ENCODE measurements around the gene ZFHX3.

Gene ZFHX3

DNA sequence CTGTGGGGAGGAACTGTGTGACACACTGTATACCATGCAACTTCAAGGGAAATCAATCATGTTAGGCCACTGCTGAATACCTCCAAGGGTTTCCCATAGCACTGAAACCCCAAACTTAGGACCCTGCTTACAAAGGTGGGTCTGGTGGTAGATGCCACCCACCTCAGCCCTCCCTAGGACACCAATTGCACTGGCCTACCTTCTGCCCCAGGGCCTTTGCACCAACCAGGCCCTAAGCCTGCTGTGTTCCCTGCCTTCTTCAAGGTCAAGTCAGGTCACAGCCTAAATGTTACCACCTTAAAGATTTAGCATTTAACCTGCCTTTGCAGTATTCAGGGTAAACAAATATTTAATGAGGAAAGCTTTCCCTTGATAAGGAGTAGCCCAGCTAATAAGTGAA lies 185.8 kb downstream of the ZFHX3 start:
- no peak for FAIRE-seq

DNA sequence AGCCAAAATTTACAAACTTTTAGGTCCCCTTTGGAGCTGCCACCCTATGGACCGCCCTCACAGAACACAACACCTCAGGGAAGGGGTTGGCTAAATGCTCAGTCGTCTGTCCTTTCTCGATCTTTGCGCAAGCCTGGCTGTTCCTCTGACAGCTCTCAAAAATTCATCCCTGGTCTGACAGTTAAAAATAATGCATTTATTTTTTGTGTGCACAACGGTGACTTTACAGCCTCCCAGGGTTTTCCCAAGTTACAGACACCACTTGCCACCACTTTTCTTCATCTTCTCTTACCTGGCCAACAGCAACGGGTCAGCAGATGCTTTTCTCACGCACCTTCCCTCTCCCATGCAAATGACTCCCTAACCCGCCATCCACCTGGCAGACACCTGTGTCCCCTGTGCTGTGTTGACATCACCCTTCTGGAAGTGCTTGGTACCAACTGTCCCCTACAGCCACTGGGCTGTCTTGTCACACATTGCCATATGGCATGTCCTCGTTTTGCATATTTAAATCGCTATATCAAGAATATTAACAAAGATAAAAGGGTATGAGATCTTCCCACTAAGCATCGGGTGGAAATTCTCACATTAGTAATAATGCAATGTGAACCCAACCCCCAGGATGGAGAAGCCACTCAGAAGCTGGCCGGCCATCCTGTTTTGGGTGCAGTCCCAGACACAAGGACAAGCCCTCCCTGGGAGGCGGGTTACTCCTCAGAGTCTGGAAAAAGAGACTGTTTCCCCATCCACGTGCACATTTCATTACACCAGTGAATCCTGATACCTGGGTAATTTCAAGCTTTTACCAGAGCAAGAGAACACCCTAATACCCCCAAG lies 187.0 kb downstream of the ZFHX3 start:
- FAIRE-seq, result no peak

DNA sequence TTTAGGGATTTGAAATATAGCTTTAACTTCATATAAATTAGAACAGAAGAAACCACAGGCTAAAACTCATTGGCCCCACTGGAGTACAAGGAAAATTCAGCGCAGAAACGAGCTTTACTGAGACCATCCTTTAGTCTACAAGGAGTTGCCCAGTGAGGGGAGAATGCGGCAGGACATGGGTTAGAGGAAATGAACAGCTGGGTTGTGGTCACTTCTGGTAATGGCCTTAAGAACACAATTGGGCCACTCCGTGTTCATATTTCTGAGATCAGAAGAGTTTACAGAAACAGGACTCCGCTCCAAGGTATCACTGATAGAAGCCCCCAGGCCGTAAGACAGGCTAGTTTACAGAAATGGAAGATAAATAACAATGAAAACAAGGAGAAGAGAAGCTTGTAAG lies 188.3 kb downstream of the ZFHX3 start:
- FAIRE-seq, result no peak

DNA sequence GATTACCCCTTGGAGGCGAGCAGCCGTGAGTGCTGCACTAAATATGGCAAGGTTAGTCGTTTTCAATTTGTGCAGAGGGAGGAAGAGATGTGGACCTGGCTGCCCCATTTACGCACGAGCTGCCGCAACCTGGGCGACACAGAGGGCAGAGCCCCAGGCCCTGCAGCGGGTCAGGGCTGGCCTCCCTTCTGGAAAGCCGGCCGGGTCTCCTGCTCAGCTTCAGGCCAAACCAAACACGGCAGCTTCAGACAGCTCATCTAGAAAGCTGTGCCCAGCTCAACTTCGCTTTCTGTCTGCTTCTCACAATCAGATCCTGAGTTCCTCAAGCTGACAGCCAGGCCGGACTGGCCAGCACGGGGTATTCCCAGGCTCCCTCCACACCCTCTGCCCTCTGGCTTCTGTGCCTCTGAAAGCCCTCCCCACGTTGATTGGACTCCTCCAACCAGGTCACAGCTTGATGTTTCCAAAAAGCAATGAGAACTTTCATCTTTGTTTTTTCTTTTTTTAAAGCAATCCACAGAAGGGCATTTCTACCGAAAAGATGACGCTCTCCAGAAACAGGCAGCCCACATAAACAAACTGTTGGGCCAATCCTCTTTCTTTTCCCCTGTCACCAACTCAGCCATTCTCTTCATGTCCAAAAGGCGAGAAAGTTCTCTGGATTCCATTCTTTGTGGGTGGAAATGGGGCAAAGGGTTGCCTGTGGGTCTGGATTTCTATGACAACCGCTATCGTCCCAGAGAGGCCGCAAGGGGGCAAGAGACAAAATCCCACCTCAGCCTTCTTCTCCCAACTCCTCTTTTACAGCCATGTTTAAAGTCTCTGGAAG lies 189.0 kb downstream of the ZFHX3 start:
- FAIRE-seq, result no peak

DNA sequence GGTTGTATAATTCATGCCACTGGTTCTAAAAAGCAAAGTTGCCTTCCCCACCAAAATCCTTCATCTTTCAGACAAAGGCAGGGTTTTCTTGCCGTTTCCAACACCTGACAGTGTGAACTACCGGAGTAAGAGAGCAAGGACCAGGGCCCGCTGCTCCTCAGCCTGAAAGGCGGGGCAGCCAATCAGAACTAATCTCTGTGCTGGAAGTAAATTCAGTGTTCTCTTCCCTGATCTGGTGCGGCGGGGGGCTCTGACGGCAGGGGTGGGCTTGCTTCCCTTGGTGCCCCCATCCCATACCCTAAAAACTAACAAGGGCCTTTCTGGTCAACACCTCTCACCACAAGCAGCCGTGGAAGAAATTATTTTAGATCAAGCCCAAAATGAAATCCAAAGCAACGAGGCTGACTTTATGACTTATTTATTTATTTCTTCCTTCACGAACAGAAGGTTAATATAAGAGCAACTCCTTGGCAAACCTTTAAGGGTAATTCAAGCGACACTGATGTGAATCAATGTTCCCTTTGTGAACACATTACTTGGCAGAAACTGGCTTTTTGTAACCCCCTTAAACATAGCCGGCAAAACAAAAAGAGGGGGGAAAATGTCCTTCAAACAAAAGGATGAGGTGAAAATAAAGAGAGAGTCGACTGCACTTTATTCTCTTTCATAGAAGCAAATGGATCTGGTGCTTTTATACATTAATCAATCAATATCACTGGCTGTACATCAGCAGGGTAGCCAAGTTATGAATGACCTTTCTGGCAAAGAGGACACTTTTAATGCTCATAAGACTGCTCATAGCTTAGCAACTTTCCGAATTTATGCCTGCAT lies 189.9 kb downstream of the ZFHX3 start:
- FAIRE-seq, result no peak

DNA sequence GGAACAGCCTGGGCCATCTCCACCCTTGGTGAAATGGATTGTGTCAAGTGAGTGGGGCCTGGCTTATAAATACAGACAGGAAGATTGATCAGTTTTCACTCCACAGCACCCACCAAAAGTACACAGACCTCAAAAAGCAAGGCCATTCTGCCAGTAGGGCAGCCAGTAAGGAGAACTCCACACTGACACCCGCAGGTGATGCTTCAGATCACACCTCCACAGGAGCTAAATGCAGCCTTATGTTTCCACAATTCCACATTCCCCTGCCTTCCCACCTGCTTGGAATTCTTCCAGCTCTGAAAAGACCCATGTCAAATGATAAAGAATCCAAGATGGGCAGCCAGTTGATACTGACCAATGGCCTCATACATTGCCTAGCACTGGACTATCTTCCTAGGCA lies 191.1 kb downstream of the ZFHX3 start:
- FAIRE-seq, result no peak

DNA sequence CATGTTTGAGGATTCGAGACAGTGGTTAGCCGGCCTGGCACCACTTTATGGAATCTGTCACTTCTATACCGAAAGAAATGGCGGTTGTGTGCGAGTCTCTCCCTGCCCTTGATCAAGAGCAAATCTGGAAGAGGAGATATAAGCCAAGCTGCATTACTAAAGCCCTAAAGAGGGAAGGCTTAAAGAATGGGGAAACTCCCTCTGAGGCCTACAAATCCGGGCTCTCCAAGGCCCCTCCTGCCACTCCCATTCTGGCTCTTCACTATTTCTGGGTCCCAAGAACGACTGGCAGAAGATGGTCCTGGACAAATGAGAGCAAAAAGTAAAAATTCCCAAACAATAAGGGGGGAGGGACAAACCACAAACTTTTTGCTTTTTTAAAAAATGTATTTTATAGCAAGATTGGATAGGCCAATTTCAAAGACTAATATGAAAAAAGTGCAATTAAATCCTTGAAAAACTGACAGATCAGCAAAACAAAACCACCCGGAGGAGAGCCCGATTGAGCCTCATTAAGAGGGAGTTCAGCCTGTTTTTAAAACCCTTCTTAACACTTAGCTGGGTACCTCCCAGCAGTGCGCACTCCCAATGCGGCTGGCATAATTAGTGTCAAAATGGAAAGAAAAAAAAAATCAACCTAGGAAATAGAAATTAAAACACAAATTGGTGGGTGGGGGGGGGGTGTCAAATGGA lies 193.5 kb downstream of the ZFHX3 start:
- FAIRE-seq, result no peak

DNA sequence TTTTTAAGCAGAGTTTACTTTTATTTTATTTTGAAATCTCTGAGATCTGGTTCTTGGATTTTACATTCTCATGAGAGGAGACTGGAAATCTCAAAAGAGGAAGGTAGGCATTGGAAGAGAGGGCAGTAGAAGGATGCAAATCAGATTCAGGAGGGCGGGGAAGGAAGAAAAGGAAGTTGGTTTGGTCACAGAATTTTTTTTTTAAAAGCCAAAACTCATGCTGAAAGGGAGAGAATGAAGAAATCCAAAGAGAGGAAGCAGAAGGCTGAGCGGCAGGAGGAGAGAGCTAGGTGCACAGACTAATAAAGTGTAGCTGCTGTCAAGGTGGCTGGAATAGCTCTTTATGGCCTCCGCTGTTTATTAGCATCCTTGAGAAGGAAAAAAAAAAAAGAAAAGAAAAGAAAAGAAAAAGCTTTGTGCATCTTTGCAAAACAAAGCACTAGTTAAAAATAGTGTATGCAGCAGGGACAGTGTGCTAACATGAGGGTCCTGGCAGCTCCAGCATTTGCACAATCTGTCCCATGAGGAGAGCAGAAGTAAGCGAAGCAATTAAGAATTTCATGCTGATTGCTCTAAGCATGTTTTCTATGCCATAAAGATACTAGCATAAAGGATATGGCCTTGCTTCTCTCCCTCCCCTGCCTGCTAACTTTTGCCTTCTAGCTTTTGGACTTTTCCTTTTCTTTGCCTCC lies 194.2 kb downstream of the ZFHX3 start:
- no peak for FAIRE-seq

DNA sequence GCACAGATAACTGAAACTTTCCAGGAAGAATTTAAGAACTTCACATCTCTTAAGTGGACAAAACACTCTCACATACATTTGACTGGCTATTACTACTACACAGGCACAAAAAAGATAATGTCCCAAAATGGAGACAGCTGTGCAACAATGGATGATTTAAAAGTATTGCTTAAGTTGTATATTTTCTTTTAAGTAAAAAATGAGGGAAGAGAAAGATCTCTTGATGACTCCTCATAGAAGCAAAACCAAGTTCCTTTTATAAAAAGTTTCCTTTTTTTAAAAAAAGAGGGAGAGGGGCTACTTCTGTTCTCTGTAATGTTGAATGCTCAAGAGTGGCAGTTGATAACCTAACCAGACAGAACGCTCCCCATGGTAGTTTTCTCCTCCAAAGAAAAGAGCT lies 195.5 kb downstream of the ZFHX3 start:
- FAIRE-seq, result no peak

DNA sequence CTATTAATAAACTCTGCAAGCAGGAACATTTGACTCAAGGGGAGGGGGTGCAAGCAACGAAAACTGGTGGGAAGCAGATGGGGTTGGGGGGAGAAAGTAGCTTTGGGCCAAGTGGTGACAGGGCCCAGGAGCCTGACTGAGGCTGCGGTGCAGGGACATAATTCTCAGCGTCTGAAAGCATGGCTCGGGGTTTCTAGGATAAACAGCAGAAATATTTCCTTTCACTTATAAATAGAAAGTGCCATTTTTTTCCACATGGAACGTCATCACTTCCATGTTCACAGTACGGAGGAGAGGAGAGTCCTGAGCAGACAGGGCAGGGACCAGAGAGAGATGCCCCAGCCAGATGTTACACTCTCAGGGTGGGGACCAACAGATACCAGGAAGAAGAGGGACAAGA lies 197.1 kb downstream of the ZFHX3 start:
- no peak for FAIRE-seq

DNA sequence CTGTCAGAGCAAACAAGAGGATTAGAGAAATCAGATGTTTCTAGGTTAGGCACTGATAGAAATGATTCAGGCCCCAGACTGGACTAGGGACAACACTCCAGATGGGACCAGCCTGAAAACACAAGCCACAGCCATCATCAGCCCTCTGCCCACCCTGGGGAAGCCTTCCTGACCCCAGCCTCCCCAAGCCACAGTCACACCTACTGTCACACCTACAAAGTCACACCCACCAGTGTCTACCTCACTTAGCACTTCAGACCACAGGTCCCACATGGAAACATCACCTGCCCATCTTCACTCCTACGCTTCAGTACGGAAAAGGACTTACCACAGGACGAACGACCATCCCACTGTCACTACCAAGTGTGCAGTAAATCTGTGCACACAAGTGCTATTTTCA lies 197.9 kb downstream of the ZFHX3 start:
- FAIRE-seq, result no peak

DNA sequence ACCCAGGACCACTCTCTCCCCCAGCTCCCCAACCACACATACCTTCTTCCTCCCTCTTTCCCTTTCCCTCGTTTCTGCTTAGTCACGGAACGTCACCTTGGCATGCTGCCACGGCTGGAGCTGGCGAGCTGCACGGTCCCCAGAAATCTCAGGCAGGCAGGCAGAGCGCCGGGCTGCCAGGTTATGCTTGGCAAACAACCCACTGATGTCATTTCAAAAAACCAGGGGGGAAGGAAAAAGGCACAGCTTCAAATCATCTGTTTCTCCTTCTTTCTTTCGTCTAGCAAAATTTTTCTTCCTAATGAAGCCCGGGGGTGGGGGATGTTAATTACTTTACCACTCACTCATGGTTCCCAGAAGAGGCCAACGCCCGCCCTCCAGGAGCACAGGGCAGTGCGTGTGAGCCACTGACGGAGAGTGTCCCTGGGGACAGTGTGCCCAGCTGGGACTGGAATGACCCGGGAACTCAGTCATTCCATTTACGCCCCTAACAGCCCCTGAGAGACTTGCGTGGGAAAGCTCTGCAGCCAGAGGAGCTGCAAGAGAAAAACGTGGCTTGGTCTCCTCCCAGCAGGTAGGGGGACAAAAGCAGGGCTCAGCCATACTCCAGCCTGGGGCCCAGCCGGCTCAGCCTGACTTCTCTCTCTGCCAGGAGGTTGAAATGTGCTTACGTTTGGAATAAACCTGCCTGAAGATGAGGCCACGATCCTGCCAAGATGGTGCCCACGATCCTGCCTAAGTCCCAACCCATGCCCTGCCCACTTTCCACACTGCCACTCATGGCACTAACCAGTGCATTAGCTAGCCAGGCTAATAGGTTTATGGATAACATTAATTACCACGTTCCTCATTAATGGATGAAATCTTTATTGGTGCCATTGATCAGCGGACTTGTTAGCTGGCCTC lies 198.9 kb downstream of the ZFHX3 start:
- peak; percentile 39 for FAIRE-seq

DNA sequence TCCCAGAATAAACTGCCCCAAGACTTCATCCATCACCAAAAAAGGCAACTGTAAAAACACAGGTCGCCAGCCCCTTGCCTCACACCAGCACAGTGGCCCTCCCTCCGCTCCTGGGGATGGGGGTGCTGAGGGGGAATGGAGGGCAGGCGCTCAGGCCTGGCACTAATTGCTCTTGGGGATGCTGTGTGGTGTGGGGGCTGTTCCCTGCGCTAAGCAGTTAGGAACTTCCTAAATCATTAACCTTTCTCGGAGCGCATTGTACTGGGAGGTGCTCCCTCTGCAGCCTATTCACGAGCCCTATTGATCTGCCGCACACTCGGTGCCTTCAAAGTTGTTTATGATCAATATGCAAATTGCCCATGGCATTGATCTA lies 199.9 kb downstream of the ZFHX3 start:
- no peak for FAIRE-seq

DNA sequence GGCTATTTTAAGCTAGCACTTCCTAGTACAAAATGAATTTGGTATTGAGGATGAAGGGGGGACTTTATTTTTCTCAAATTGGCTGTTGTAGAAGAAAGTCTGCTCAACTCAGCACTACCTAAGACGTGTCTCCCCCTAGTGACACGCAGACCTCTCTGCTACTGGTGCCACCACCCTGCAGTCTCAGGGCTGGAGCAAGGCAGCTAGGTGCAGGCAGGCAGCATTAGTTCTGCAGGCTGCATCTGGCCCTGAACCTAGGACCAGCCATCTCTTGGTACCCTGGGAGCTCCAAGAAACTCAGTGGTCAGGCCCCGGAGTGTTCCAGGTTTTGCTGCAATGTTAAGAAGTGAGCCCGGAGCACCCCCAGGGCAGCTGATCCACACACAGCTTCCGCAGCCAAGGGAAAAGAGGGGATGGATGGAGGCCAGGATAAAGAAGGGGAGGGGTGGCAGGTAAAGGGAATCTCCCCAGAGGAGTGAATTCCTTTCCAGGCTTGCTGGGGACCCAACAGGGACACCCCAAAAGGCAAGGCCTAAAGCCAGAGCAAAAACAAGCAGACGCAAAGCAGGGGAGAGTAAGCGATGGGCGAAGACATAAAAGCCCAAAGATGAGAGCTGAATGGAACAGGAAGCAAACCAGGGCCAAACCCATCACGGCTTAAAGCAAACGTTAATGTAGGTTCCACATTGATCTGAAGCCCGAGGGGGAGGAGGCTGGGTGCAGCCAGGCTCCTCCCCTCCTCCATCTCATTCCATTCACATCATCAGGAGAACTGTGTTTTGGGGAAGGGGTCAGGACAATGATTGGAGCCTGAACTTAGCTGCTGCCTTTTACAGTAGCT lies 200.5 kb downstream of the ZFHX3 start:
- FAIRE-seq, result no peak

DNA sequence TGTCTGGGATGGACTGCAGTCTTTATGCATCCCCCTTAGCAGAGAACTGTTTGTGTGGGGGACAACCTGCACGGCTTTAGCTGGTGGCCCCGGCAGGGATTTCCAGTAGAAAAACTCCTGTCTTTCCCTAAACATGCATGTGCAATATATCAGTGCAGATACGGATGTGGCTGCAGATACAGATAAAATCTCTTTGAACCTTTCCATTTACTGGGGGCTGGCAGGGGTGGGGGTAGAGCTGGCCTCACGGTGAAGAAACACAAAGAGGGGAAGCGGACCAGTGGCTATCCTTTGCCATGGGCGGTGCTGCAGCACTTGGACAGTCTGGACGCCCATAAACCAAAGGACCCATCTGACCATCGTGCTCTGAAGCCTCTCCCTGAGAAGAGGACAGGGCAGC lies 201.3 kb downstream of the ZFHX3 start:
- FAIRE-seq, result no peak

DNA sequence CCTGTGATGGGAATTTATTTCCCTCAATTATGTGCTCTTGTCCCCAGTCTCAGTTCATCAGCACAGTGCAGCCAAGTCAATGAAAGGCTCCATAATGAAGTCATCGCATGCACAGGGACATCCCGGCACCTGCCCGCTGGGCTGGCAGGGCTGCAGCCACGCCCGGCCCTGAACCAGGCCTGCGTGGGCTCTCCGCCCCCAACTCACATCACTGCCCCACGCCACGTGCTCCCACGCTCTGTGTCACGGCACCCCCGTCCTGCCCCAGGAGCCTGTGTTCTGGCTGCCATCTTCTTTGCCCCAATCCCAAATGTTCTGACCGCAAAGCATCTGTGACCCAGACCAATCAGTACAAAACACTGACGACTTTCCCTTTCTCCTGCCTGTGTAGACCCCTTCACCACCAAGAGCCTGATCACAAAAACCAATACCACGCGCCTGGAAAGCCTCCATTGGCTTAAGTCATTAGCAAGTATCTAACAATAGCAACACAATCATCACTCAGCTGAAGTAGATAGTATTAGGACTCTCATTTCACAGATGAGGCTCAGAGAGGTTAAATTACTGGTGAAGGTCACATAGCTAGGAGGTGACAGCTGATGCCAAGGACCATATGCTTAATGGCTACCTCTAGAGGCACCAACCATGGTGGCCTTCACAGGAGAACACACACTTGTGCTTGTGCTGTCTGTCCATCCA lies 202.5 kb downstream of the ZFHX3 start:
- FAIRE-seq, result no peak

DNA sequence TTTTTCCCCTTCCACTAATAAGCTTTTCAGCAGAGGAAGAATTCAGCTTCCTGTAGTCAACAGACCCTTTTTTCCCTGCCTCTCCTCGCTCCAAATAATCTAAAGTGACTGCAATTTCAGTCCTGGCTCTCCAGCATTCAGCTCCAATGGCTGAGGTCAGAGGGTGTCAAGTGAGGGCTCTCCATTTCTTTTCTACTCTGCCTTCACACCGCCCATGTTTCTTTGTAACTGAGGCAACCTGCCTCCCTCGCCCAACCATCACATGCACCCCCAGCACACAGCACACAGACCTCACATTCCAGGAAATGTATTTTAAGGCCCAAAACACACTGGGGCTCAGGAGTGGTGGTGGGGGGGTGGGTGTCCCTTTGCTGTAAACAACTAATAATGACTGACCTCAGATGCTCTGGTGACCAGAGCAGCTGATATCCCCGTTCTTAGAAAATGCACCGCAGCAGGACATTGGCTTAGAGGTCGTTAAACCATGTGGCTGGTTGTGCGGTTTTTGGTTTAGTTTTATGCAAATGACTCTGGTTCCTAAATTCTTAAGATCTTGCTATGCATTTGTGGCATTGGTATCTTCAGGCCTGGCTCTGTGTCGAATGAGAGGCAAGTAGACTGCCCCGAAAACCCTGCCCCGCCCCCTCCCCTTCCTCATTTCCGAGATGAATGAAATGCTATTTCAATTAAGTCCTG lies 203.6 kb downstream of the ZFHX3 start:
- no peak for FAIRE-seq

DNA sequence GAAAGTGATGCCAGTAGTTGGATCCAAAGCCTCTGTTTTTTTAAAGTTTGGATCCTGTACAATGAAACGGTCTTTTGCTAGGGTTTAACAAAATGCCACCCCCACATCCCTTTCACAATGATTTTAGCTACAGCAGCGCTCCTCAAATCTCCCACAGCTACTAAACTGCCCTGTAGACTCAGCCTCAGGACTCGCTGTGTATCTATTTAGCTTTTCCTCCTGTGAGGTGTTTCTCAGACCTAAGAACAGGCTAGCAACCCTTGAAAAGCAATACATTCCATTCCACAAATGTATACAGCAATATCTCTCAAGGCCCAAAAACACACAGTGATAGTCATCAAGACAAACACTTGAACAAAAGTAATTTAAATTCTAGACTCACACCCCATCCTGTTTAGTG lies 206.4 kb downstream of the ZFHX3 start:
- FAIRE-seq, result no peak

Measured in A204.1 (cell line).